ENCODE measurements around the gene EXOC1L.

EXOC1L gene, protein sequence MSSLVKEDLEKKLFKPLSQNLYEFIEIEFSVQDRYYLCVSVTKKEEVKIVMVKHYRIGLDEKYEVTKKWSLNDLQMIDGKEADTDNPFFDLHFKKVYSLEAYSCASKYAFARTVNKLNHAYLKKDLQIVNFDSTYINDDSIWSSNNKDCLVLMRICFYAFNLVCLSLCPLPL

DNA sequence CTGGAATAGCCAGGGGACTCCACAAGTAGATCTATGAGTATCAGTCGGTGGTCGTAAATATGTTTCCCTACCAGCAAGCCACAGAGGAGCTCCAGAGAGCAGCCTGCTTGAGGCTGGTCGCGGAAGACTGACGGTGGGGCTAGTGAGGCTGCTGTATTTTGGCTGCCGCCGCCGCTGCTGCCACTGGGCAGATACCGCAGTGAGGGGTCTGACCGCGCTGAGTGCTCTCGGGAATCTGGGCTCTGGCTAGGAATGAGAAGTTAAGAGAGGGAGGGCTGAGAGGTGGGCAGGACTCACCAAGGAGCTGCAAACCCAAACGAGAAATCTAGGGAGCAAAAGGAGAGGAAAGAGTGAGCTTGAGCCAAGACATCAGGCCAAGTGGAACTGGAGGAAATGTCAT is at the start of gene EXOC1L:
TSS of gene EXOC1L (plus strand) at position 157 of the 400 bp plus-strand sequence. CDS start at position 394, 237 bp downstream.
- DNase-seq (ENCODE audit: low read depth in 2 of 2): no peak

DNA sequence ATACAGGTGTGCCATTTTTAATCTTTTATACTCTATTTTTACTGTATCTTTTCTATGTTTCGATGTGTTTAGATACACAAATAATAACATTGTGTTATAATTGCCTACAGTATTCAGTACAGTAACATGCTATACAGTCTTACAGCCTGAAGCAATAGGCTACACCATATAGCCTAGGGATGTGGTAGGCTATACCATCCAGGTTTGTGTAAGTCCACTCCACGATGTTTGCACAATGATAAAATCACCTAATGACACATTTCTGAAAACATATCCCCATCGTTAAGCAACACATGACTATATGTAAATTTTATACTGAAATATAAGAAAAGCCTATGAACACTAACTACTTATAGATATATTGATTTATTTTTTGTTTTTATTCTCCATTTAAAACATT is 48.9 kb upstream of the EXOC1L start:
- DNase-seq (ENCODE audit: low read depth in 2 of 2): no peak

DNA sequence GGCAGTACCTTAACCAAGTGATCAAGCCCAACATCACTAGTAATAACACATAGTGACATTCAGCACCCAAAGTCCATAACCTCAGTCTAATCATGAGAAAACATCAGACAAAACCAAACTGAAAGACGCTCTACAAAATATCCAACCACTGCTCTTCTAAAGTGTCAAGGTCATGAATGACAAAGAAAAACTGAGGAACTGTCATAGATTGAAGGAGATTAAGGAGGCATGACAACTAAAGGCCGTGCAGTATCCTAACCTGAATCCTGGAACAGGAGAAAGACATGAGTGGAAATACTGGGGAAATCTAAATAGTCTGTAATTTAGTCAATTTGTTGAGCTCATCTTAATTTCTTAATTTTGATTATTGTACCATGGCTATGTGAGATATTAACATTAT is 38.2 kb upstream of the EXOC1L start:
- no peak for DNase-seq (ENCODE audit: low read depth in 2 of 2)

DNA sequence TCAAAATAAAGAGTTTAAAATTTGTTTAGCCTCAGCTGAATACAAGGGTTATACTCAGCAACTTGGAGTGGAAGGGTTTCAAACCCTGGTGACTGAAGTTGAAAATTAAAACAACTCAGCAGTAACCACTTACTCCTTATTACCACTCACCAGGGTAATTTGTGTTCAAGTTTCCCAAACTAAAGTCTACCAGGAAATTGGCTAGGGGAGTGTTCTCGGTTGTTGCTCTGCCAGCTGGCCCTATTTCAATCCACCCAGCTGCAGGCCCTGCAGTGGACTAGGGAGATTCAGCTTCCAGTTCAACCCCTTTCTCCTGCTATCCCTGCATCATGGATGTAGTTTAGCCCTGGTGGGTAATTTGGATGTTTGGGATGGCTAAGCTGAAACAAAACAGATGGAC is 37.8 kb upstream of the EXOC1L start:
- no peak for DNase-seq (ENCODE audit: low read depth in 2 of 2)

DNA sequence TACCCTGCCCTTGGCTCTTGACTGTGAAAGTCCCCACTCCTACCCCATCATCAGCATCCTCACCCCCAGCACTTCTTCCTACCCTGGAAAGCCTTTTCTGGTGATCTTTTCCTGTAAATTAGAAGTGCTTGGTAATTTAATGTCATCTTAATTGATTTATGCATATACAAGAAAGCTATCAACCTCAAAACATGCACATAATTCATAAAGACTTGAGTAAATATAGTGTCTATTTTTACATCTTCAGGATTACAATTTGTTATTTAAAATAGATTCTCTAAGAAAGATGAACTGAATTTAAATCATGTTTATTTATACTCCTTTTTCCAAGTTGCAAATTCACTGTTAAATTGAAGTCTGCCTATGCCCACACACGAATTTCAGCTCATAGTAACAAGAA is 36.0 kb upstream of the EXOC1L start:
- no peak for DNase-seq (ENCODE audit: low read depth in 2 of 2)

DNA sequence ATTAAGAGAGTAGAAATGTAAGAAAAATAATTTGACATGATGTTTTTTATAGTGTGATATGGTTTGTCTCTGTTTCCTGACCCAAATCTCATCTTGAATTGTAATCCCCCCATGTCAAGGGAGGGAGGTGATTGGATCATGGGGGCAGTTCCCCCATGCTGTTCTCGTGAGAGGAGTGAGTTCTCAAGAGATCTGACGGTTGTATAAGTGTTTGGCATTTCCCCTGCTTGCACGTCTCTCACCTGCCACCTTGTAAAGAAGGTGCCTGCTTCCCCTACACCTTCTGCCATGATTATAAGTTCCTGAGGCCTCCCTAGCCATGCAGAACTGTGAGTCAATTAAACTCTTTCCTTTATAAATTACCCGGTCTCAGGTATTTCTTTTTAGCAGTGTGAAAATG is 34.8 kb upstream of the EXOC1L start:
- no peak for DNase-seq (ENCODE audit: low read depth in 2 of 2)

DNA sequence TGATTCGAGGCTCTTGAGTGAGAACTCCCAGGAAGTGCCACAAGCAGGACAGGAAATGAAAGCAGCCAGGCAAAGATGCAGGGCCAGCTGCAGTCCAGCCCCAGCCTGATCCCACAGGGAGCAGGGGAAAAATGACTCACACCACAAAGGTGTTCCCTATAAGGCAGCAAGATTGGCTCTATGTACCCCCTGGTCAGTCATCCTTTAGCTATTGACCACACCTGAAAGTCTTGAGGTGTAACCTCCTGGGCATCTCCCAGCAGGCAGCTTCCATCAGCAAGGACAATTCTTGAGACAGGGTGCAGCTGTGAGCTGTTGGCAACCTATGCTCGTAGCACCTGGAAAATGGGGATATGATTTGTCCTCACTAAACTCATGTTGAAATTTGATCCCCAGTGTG is 27.9 kb upstream of the EXOC1L start:
- DNase-seq (ENCODE audit: low read depth in 2 of 2): no peak

DNA sequence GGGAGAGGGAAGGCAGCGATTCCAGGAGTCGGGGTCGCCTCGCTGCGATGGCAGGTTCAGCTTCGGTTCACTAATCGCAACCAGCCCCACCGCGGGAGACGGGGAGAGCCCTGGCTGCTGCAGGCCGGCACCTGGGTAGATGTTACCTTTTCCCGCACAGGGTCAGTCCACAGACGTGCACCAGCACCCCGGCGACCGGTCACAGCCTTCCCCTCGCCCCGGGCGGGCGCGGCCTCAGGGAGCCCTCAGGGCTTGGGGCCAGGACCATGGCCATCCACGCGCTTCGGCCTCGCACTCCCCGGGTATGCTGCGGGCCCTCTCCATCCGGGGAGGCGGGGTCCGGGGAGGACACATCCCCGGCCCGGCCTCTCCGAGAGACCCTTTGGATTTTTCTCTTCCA is 26.1 kb upstream of the EXOC1L start:
- no peak for DNase-seq (ENCODE audit: low read depth in 2 of 2)

DNA sequence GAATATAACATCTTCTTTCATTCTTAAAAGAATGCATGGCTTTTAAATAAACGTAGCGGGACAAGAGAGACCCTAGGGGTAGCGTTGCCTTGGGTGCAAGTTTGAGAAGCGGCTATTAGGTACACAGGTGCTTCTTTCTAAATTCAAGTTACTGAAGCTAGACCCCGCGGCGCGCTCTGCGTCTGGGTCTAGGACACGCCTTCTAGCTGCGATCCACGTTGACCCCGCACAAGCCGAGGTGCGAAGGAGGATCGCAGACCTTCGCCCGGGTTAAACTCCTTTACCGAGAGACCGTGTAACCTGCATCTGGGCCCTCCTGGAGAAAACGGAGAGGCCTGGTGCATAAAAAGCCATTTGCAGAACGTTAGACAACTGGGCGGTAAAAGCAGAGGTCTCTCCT is 25.5 kb upstream of the EXOC1L start:
- no peak for DNase-seq (ENCODE audit: low read depth in 2 of 2)

DNA sequence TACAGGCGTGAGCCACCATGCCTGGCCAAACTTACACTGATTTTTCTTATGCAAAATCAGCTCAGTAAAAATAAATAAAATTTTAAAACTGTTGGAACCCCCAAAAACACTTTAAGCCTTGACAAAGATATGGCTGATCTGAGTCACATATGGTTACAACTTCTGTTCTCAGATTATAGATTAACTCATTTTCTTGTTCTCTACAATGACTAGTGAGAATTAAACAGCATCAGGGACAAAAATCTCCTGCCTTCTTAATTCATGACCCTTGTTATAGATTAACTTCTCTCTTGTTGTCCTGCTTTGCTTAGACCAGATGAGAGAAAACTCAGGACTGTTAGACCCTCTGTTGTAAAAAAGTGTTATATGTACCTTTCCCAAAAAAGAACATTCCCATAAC is 24.2 kb upstream of the EXOC1L start:
- DNase-seq (ENCODE audit: low read depth in 2 of 2): no peak

DNA sequence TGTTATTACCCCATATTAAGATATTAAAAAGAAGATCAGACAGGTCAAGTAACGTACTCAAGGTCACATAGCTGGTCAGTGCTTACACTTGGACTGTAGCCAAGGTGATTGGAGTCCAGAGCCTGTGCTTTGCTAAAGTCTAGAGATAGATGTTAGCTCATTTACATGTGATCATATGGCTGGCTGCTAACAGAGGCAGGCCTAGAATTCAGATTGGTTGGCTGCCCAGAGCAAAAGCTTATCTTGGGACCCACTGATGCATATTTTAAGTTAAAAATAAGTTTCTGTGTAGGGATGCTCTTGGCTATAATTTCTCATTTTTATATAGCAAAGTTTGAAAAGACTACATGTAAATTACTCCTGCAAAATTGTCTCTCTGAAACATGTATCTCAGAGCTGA is 18.1 kb upstream of the EXOC1L start:
- no peak for DNase-seq (ENCODE audit: low read depth in 2 of 2)

DNA sequence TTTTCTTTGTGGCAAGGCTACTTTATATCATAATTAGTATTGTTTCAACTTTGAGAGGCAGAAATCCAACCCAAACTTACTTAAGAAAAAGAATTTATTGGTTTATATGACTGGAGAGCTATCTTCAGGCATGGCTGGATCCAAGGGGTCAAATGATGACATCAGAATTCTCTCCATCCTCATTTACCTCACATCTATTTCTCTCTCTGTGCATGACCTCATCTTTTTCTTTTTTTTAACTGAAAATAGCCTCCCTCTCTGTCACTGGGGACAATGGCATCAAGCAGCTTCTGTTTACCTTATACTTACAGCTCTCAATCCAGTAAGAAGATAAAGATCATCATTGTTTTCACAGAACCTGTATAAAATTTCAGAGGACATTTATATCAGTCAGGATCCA is 12.0 kb upstream of the EXOC1L start:
- DNase-seq (ENCODE audit: low read depth in 2 of 2): no peak

DNA sequence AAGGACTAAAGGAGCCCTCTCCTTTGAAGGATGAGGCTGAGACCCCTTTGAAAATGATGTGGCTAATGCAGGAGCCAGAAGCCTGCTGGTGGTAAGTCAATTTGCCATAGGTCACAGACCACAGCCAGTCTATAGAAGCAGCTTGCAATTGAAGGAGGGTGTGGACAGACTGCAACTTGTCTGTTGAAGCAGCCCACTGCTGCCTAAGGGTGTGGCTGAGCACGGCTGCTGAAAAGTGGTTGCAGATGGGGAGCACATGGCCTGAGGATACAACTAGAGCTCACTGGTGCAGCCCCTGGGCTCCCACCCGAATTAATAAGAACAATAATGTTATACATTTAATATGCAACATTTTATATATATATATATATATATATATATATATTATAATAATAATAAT is 11.4 kb upstream of the EXOC1L start:
- no peak for DNase-seq (ENCODE audit: low read depth in 2 of 2)

DNA sequence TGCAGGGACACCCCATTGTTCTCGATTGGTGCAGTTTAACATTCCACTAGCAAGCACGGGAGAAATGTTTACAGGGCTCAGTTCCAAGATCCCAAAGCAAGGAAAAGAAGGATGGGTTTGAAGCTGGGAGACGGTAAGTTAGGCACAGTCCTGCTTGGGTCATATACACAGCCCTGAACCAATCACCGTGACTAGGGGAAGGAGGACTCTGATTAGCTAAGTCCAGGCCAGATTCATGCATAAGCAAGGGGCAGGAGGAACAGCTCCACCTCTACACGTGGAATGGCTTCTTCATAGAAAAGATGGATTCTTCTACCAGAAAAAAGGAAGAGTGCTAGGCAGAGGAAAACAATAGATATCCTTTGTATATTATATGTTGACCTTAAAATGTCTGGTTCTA is 11.0 kb upstream of the EXOC1L start:
- no peak for DNase-seq (ENCODE audit: low read depth in 2 of 2)

DNA sequence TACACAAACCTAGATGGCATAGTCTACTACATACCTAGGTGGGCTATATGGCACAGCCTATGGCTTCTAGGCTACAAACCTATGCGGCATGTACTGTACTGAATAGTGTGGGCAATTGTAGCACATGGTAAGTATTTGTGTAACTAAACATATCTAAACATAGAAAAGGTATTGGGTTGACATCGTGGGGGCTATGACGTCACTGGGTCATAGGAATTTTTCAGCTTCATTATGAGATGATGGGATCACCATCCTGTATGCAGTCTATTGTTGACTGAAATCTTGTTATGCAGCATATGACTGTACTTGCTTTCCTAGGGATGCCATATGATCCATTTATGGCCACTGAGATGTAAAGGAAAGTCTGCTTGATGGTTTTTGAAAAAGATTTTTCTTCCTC is 1.9 kb upstream of the EXOC1L start:
- no peak for DNase-seq (ENCODE audit: low read depth in 2 of 2)

DNA sequence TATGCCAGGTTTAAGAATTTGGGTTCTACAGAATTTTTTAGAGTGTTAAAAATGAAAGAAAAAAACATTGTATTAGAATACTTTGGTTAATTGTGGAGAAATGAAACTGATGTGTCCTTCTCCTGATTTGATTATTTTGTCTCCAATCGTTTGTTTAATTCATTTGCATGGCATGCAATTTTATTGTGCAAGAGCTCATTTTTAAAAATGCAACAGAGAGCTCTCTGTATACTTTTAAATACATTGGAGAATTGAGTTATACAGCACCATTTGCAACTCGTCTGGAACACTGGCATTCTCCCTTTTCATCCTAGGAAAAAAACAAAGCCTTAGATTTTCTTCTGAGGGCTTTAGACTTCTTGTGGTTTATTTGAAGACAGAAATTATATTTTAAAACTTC is 689 bp downstream of the EXOC1L start:
- no peak for DNase-seq (ENCODE audit: low read depth in 2 of 2)

DNA sequence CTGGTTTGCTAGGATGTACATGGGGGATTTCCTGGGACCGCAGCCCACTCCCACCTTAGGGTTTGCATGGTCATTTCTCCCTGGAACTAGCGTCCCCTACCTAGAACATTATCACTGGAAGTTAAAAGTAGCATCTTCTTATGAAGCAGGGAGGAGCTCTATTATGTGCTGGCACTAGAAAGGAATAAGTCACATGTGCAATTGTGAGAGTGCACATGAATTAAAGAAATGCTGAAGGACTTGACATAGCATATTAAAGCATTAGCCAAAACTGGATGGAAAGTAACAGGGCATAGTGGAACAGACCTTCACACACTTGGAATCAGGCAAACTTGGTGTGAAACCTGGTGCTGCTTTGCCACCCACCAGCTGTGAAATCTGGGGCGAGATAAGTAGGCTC is 2.7 kb downstream of the EXOC1L start:
- no peak for DNase-seq (ENCODE audit: low read depth in 2 of 2)

DNA sequence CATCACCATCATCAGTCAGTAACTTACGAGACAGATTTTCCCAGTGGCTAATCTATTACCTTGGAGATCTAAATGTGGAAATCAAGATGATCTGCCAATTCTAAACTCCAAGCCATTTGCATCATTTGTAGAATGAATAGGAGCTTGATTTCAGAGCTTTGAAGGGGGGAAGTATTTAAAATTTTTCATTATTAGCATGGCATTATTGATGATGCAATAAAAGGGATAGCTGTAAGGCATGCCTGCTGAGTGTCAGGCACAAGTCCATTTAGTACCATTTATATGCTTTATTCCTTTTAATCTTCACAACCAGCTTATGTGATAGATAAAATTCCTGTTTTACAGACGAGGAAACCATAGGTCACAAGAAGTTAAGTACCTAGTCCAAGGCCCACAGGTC is 5.3 kb downstream of the EXOC1L start:
- no peak for DNase-seq (ENCODE audit: low read depth in 2 of 2)

DNA sequence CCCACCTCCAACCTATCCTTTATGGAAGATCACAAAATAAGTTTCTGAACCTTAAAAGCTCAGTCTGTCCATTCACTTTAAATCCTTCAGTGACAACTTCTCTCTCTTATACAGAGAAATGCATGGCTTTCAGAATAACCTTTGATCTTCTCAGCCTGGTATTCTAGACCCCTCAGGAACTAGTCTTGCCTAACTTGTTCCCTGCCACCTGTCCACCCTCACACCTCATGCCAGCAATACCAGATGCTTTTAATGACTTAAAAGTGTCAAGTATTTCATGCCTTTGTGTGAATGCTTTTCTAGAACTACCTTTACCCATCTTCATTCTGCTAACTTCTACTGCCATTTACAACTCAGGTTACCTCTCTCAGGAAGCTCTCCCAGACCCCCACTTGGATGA is 7.4 kb downstream of the EXOC1L start:
- DNase-seq (ENCODE audit: low read depth in 2 of 2): no peak

DNA sequence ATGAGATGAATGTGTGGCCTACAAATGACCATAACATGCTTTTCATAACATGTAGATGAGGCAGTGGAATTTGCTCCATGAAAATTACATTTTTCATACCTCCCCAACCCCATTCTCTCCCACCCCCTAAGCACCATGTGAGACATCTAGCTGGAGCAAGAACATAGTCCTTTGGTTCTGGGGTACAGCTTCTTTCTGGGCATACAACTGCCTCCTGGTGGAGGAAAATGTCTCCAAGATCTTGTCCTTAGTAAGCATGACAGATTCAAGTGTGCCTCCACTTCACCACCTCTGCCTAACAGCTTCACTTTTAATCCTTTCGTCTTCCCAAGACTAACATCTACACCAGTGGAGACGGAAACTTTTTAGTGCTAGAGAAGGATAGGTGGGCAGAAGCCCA is 8.0 kb downstream of the EXOC1L start:
- DNase-seq (ENCODE audit: low read depth in 2 of 2): no peak

DNA sequence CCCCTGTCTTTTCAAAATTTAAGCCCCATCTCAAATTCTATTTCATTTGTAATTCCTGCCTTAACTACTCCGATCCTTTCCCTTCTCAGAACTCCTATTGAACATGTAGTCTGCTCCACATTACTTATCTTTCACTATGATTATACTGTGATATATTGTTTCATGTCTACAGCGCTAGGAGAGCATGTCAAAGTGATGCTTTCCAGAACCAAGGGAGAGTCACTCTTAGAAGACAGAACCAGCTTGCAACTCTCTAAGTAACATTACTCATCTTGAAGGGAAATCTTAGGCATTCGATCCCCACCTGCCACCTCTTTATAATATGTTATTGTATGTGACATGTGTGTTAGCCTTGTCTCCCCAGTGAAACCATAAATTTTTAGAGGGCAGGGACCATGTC is 10.5 kb downstream of the EXOC1L start:
- no peak for DNase-seq (ENCODE audit: low read depth in 2 of 2)

DNA sequence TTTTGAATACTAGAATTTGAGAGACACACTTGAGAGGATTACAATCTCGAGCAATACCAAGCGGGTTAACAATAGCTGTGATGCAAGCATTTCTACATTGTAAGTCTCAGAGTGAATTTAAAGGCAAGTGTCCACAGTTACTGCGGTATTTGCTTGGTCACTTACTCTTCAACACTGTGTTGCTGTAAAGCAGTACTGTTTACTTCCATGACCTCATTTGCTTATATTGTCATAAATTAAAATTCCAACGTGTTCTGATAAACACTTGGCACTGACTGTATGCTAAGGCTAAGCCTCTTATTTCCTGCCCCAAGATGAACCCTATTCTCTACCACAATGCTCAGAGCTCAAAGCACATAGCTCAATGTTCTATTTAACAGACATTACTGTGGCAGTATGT is 11.1 kb downstream of the EXOC1L start:
- no peak for DNase-seq (ENCODE audit: low read depth in 2 of 2)

DNA sequence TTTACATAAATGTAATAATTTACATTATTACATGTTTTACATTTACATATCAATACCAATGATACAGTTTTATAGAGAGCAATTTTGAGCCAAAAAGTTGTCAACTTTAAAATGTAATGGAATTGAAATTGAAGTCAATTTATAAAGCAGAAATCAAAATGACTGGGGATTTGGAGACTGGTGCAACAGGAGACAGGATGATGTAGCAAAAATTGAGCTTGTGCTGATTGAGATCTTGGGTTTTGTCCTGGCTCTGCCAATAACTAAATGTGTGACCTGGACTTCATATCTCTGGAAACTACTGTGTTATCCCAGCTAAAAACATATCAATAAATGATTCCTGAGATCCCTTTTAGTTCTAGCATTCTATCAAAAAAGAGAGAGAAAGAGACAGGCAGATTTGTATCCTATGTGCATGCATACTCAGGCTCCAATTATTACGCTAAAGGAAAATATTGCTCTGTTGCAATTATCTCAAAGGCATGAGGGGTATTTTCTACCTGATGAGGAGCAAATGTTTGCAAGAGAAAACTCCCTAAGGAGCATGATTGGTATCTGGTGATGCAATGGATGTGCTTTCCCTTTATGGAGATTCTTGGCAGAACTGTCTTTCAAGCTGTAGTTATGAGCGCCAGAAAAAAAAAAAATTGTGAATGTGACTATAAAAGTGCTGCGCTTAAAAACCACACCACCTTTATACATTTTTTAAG is 14.7 kb downstream of the EXOC1L start:
- DNase-seq (ENCODE audit: low read depth in 2 of 2): no peak

DNA sequence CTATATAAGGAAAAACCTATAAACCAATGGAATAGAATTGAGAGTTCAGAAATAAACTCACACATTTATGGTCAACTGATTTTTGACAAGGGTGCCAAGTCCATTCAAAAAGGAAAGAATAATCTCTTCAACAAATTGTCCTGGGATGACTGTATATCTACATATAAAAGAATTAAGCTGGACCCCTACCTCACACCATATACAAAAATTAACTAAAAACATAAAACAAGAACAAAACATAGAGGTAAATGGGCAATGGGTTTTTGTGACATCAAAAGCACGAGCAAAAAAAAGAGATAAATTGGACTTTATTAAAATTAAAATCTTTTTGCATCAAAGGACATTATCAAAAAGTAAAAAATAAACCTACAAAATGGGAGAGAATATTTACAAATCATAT is 18.3 kb downstream of the EXOC1L start:
- no peak for DNase-seq (ENCODE audit: low read depth in 2 of 2)

Data from stimulated activated CD8-positive, alpha-beta memory T cell treated with anti-CD3 and anti-CD28 coated beads, Interleukin-7, amount 100 ng/mL, for 1 hour (primary cell).